HG03159 (cell line): Measurements from ENCODE around the gene CATSPERB.
"Not testable (repeated sequence)": the region's sequence is repeated elsewhere in the genome, so short reads cannot be mapped to it uniquely, and the experiment has no call there.

Experiments used
- ATAC-seq: cut with Tn5 transposase; IDR thresholded peaks from one replicate; pipeline ENCODE4 v1.9.1; 2021; ENCODE audit warnings: mild to moderate bottlenecking, moderate library complexity; ENCODE audit not compliant: unreplicated experiment

Gene CATSPERB

DNA sequence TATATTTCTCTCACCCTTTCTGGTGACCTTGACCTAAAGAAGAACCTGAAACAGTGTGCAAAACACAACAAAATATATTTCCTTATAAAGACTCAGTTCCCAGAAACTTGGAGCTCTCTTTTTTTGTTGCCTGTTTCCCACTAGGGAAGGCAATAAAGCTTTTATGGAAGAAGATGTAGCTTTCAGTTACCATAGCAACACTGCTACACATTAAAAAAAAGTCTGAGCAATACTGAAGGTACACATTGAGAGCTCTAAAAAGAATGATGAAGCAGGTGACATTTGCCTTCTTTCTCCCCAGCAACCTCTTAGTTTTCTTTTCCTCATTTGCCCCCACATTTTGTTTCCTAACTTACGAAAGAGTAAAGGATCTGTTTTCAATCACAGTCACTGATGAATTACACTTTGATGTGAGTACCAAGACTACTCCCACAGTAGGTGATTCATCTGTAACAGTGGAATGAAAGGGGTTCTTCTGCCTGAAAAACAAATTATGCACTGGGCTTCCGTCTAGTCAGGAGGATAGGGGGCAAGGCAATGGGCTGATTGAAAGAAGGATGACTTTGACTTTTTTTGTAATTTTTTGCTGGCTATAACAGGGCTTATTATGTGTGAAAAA lies 1.1 kb upstream of the CATSPERB start:
- no peak for ATAC-seq

DNA sequence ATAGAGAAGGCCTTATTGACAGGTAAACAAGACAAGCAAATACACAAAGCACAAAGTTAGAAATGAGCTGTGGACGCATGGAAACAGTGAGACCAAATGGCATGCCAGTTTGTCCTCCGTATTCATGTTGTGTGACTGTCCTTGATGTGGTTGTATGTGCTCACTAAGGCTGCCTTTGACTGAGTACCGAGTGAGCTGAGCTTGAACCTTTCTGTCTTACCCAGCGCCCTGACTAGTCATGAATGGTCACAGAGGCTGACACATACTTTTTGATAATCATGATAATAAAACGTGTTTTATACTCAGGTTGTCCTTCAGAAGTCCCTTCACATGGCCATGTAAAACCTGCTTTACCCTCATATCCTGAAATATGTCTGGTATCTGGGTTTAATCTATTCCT lies 553 bp upstream of the CATSPERB start:
- ATAC-seq: no peak

DNA sequence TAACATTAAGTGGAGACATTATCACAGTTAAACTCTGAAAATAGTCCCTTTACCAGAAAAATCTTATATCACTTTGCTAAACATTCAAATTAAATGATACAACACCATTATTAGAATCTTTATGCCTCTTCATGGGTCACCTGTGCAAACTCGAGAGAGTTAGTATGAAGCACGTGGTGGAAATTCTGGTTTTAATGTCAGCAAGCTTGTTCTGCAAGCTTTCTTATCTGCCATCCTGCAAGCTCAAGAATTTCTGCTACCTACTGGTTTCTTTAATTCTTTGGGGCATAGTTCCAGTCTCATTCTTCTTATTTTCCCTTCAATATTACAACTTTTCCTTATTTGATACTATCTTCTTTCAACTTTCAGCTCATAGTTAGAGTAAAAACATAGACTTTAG lies 868 bp downstream of the CATSPERB start:
- ATAC-seq: no peak

DNA sequence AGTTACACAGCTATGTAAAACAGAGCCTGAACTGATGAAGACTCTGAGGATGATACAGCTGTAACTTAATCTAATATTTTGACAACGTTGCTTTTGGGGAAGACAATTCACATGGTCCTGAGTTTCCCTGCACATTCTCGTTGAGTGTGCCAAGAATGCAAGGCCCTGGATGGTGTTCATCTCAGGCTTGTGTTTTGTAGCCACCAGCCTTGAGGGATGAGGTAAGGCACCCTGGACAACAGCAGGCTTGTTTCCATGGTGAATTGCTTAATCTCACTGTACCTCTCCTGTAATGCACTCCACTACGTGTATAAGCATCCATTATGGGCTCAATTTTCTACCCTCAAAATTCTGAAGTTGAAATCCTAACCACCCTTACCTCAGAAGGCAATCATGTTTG lies 2.1 kb downstream of the CATSPERB start:
- no peak for ATAC-seq

DNA sequence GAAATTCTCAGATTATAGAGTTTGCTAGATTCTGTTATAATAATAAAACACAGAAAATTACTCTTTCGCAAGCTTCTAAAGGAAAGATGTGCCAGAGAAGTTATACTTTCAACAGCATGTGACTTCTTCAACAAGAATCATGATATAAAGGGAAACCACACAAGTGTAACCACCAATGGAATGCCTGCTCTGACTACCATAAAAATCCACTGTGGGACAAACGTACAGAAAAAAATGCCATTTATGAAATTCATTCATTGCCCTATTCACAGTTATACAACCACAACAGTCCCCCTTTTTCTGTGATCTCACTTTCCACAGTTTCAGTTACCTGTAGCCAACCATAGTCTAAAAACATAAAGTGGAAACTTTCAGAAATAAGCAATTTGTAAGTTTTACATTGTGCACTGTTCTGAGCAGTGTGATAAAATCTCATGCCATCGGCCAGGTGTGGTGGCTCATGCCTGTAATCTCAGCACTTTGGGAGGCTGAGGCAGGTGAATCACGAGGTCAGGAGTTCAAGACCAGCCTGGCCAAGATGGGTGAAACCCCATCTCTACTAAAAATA lies 3.2 kb downstream of the CATSPERB start:
- no peak for ATAC-seq

DNA sequence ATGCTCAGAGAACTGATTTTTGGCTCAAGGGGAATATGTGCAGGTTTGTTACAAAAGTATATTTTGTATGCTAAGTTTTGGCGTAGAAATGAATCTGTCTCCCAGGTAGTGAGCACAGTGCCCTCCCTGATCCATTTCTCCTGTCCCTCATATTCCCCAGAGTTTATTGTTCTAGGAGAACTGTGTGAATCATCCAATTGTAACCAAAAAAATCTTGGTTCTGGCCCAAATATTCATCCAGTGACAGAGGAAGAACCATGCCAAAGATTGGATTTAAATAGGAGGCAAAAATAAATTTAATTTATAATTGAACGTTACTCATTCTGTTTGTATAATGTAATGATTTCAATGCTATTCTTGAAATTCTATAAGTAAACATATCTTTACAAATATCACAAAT lies 4.8 kb downstream of the CATSPERB start:
- no peak for ATAC-seq

DNA sequence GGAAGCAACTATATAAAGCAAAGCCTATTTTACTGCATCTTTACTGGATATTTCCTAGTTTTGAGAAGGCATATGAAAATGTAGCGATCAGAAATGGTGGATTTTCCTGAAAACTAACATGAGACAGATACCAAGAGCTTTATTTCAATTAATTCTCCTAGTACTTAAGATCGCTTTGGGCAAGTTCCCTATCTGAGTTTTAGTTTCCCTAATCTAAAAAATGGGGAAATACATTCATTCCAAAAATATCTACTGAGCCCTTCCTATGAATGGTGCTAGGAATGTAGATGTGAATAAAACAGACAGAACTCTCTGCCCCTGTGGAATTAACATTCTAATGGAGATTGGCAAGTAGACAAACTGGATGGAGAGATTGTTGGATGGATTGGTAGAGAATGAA lies 8.4 kb downstream of the CATSPERB start:
- no peak for ATAC-seq

DNA sequence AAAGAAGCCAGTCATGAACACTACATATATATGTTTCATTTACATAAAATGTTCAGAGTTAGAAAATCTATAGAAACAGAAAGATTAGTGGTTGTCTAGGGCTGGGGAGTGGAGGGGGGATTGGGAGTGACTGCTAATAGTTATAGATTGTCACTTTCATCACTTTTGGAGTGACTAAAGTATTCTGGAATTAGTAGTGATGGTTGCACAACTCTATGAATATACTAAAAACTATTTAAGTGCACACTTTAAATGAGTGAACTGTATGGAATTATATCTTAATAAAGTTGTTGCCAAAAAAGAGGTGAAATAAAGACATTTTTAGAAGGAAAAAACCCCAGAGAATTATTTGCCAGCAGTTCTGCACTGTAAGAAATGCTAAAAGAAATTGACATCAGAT lies 9.5 kb downstream of the CATSPERB start:
- no peak for ATAC-seq

DNA sequence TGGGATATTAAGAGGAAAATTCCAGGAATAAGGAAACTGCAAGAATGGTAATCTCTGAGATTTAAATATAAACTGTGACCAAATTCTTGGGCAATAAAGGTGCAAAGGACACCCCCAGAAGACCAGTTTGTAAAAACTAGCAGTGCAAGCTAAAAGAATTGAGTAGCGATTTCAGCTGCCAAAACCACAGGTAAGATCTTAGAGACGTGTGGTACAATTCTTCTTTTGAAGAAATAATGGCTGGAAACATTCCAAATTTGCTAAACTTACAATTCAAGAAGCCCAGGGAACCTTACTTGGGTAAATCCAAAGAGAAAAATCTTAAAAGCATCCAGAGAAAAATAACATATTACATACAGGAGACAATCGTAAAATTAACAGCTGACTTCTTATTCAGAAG lies 12.0 kb downstream of the CATSPERB start:
- ATAC-seq: no peak

DNA sequence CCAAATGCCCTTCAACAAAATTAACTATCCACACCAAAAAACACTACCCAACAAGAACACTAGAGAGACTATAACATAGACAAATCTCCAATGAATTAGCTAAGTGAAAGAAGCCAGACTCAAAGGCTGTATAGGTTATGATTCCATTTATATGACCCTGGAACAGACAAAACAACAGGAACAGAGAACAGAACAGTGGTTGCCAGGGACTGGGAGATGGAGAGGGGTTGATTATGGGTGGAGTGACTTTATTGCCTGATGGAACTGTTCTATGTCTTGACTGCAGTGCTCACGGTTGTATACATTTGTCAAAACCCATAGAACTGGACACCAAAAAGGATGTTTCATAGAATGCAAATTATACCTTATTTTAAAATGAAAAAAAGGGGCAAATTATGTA lies 14.9 kb downstream of the CATSPERB start:
- ATAC-seq: no peak

DNA sequence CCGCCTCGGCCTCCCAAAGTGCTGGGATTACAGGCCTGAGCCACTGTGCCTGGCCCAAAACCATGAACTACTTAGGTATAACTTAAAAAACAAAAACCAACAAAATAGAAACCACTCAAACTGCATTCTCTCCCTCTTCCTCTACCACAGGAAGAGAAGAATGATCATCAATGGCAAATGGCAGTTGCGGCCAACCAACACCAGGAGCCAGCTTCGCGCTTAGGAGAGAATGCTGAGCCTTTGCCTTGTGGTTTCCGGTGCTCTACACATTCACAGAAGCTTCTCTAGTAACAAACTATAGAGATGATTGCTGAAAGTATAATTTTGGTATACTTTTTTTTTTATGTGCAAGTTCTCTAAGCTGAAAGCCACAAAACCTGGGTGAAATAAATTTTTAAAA lies 17.1 kb downstream of the CATSPERB start:
- ATAC-seq: no peak

DNA sequence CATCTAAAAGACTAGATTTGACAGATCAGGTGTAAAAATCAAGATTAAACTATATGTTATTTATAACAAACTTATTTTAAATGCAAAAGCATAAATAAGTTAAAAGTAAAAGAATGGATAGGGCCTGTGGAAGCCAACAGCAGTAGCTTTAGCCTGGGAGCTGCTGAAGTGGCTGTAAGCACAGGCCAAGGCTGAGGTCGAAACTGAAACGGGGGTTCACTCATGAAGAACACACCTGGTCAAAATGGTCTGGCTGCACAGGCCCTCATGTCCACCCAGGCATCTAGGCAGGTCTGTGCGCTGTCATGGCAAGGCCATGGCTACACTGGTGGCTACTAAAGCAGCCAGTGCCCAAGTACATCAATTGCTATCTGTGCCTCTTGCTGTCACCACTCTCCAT lies 23.1 kb downstream of the CATSPERB start:
- no peak for ATAC-seq

DNA sequence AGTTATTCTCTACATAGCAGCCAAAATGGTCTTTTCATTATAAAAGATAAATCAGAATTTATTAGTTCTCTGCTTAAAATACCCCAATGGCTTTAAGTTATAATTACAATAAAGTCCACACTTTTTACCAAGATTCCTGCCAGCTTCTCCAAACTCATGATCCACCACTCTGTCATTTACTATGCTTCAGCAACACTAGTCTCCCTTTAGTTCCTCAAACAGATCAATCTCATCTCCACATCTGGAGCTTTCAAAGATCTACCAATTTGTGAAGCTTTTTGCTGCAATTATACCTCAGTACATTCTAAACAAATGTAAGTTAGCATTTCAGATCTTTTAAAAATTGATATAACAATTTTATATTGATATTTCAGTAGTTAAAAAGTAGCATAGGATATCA lies 24.9 kb downstream of the CATSPERB start:
- ATAC-seq: no peak

DNA sequence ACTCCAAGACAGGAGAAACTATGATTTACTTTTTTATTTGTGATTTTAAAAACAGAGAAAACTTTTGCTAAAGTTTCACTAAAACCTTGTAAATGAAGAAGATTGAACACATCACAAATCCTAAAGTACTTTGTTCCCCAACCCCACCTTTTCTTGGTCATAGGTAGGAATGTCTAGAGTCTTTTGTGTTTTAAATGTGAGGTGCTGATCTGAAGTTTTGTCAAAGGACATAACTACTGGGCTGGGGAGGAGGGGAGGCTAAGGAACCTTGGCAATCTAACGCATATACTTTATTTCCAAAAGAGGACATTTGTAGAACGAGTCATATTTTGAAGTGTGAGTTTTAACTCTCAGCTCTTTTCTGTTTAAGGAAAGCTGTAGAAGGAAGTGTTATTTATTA lies 37.2 kb downstream of the CATSPERB start:
- ATAC-seq: no peak

DNA sequence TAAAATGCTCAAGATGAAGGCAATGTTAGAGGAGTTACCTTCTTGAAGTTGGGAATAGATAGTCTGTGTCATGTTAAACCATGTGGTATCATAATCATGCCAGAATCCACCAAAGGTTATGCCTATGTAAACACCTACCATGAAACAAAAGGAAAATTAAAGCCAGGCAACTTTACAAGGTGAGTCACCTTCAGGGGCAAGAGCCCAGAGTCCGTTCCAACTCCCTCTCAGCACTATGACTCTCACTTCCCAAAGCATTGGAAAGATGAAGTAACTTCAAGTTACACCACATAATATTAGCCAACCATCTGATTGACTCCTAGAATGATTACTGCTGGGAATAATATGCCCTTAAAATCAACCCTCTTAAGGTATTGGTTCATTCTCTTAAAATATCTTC lies 38.5 kb downstream of the CATSPERB start:
- no peak for ATAC-seq

DNA sequence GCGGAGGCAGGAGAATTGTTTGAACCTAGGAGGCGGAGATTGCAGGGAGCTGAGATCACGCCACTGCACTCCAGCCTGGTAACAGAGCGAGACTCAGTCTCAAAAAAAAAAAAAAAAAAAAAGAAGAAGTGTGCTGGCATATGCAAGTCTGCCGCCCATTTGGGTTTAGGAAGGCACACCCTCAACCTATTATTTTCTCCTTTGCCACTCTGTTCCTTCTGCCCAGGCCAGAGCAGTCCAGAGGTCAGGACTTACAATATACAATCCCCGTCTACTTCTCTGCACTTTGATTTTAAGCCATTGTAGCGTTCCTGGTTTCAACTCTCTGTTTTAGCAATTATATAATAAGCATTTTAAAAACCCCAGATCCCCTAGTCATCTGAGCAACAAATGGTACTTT lies 39.8 kb downstream of the CATSPERB start:
- no peak for ATAC-seq

DNA sequence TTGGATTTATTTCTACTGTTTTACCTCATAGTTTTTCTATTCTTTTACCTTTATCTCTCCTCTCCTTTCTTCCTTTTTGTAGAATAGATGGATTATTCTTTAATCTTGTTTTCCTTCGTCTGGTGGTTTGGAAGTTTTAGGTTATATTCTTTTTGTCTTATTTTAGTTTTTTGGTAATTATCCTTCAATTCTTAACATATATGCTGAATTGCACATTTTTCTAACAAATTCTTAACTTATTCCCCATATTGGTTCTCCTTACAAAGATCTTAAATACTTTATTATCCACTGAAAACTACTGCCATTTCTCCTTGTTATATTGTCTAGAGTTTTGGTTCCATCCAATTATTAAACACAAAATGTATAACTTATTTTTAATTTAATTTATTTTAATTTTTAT lies 42.3 kb downstream of the CATSPERB start:
- ATAC-seq: no peak

DNA sequence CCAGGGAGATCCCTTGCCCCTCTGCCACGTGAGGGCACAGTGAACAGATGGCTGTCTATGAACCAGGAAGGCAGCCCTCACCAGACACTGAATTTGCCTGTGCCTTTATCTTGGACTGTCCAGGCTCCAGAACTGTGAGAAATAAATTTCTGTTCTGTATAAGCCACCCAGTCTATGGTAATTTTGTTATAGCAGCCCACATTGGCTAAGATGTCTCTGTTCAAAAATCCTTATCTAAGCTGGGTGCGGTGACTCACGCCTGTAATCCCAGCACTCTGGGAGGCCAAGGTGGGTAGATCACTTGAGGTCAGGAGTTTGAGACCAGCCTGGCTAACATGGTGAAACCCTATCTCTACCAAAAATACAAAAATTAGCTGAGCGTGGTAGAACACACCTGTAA lies 44.5 kb downstream of the CATSPERB start:
- not testable (repeated sequence) for ATAC-seq

DNA sequence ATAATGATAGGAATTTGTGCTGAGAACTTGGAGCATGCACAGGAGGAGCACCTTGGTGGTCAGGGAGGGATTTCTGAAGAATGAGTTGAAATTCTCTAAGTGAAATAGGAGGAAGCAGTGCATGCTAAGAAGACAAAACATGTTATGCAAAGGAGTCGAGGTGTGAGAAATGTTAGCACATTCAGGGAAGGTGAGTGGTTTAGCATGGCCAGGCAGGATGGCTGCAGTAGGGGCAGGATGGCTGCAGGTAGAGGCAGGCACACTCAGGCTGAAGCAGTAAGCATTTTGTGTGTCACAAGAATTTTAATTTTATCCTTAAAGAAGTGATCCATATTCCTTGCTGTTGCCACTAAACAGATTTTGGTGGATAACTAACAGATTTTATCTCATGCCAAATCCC lies 46.3 kb downstream of the CATSPERB start:
- ATAC-seq: no peak

DNA sequence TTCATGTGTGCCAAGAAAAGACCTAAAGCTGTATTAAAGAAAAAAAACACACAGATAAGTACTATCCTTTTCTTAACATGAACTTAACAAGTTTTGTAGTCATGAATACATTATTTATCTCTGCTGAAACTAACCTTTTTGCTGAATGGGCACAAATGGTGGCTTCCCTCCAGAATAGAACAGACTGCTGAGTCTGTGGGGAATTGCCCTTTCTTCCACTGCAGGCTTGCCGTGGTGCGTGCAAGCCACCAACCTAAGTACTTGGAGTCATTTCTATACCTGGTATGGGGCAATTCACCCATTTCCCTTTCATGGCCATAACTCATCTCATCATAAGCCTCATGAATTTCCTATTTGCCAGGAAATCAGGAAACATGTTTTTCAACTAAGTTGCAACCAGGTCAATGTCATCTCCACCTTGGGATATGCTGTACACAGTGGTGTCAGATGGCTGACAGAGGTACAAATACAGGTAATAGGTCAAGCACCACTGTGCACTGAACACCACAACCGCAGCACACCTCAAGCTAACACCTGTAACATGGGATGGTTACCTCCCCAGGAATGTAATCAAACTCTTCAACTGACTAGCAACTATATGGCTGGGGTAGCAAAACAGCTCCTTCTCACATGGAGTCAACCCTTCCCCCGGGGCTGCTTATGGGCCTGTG lies 49.9 kb downstream of the CATSPERB start:
- ATAC-seq: no peak

DNA sequence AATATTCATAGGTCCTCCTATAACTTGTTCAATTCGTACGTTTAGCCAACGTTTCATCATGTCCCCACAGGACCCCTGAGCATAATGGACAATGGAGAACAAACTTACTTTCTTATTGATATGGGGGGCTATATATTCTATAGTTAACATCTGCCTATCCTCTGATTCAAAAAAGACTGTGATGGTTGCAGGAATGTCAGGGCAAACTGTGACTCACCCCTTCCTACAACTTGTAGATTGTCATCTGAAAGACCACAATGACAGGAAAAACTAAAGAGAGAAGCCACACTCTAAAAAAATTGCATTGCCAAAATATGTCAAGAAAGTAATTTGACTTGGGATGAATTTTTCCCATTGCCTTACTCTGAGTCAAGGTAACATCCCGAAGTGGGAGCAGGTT lies 50.8 kb downstream of the CATSPERB start:
- ATAC-seq: no peak

DNA sequence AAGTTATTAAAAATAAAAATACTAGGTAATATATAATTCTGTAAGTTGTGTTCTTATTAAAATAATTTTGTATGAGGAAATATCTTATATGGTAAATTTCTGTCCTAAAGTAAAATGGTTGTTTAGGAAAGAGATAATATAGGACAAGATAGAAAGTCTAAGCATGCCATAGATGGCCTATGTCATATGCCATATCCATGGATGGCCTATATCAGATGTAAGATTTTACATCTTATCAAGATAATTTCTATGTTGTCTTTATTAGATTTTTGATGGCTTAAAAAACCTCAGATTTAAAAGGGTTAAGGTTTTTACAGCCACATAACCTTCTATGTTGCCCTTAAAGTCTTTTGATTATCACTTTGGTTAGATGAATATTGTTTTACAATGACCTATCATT lies 52.6 kb downstream of the CATSPERB start:
- no peak for ATAC-seq

DNA sequence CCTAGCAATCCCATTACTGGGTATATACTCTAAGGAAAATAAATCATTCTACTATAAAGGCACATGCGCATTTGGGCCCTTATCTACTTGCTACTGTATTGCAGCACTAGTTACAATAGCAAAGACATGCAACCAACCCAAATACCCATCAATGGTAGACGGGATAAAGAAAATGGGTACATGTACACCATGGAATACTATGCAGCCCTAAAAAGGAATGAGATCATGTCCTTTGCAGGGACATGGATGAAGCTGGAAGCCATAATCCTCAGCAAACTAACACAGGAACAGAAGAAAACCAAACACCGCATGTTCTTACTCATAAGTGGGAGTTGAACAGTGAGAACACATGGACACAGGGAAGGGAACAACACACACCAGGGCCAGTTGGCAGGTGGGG lies 54.2 kb downstream of the CATSPERB start:
- ATAC-seq: not testable (repeated sequence)
